ENCODE results near the gene ATN1. TPM values are rescaled to one million over a fixed set of nuclear protein-coding genes. Genes with fewer than 3 reads are reported as not detected.

Gene ATN1
- total and polyA plus RNA-seq, 9 of the 15 experiments (the other 6 are each of a cell fraction or from before 2014, with no cell fraction given) = 0.15 to 49.8 (median 2.7) TPM

GRCh38 chr12:6954316-6955107 lies 26.8 kb downstream of the ATN1 start:
- no peak overlapping the region for H3K4me2 ChIP-seq (ENCODE audit: insufficient read depth, low read length)
- no peaks in the 10 kb centered on the region for H3K9me3 ChIP-seq (replicated peaks; ENCODE audit: control insufficient read depth, insufficient read depth, low read depth, low read length)
- ATAC-seq (no peak), DNase-seq (ENCODE audit: extremely low read depth in 1 of 4, low spot score in 3 of 4) (no peak), FAIRE-seq (no peak)
- POLR2A ChIA-PET = interaction anchor here (0.6 to 1.2 kb wide), 4 partner anchors 10 to 72 kb away, joined by 3 to 7 read pairs (median 4); partner anchors contain the start of genes C12orf57 and RNU7-1
- 0 out of 3 replicates have a peak overlapping the region, but pooled peaks have one; percentile 22 for H3K27ac ChIP-seq (ENCODE audit: extremely low read depth, low read depth, low read length)
- CTCF ChIA-PET (ENCODE audit: low intra/inter-chr PET ratio) = no interaction called here
- no TSS peak for BruUV-seq (replicated peaks)
- H3K79me2 ChIP-seq (ENCODE audit: control insufficient read depth, insufficient read depth, low read length) = no peaks in the 10 kb centered on the region
- WGBS (ENCODE audit: insufficient coverage, low coverage, missing lambda C conversion rate) = 80% methylated on average over 19 of the region's 21 CpGs
- no peaks in the 10 kb centered on the region for H3K9me1 ChIP-seq (ENCODE audit: control insufficient read depth, insufficient read depth, low read length)
- H3K9ac ChIP-seq (ENCODE audit: insufficient read depth in 1 of 2, low read depth in 2 of 2, low read length in 2 of 2) = peak overlapping the region in 1 of 2 experiments; percentile 15; a peak in 2 of 4 replicates
- peak; percentile 53; the same call in 1 of the 2 replicates for TF ChIP-seq ZKSCAN1 (IDR thresholded peaks at IDR 0.05; ENCODE audit: low read depth, low read length)
- TF ChIP-seq SOX6 (IDR thresholded peaks at IDR 0.05) = no peak
- 0 out of 2 replicates have a peak, but pooled peaks have one; percentile 21 for TF ChIP-seq BCOR (IDR thresholded peaks at IDR 0.05)
- TF ChIP-seq, protein P1, sequence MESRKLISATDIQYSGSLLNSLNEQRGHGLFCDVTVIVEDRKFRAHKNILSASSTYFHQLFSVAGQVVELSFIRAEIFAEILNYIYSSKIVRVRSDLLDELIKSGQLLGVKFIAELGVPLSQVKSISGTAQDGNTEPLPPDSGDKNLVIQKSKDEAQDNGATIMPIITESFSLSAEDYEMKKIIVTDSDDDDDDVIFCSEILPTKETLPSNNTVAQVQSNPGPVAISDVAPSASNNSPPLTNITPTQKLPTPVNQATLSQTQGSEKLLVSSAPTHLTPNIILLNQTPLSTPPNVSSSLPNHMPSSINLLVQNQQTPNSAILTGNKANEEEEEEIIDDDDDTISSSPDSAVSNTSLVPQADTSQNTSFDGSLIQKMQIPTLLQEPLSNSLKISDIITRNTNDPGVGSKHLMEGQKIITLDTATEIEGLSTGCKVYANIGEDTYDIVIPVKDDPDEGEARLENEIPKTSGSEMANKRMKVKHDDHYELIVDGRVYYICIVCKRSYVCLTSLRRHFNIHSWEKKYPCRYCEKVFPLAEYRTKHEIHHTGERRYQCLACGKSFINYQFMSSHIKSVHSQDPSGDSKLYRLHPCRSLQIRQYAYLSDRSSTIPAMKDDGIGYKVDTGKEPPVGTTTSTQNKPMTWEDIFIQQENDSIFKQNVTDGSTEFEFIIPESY (CRISPR knock-in tag; IDR thresholded peaks at IDR 0.05) = peak; percentile 13; the same call in 1 of the 2 replicates
- no peaks in the 10 kb centered on the region for H4K20me1 ChIP-seq (replicated peaks; ENCODE audit: control insufficient read depth, insufficient read depth, low read length)
- in situ Hi-C loops (cut with MboI) = no loop called here
- no peak overlapping the region for H3K4me3 ChIP-seq
- peak overlapping the region; percentile 24; the same call in 1 of the 2 replicates for H2AFZ ChIP-seq (ENCODE audit: low read depth, low read length)
- H3K36me3 ChIP-seq (ENCODE audit: control insufficient read depth, insufficient read depth, low read length) = no peaks in the 10 kb centered on the region
- no peaks in the 10 kb centered on the region for H3K27me3 ChIP-seq (ENCODE audit: control insufficient read depth in 2 of 2, insufficient read depth in 2 of 2, low read length in 2 of 2)
- peaks cover 8 to 56% of the 10 kb centered on the region in 2 experiments for H3K4me1 ChIP-seq (replicated peaks in 1 of 2; ENCODE audit: control insufficient read depth in 2 of 2, insufficient read depth in 2 of 2, low read length in 2 of 2)
- intact Hi-C loops (cut with micrococcal nuclease) = no loop called here

Measured in K562 (cell line).